ENCODE results near the gene DEPP1. TPM values are rescaled to one million over a fixed set of nuclear protein-coding genes. Genes with fewer than 3 reads are reported as not detected.

Gene DEPP1
- total and polyA plus RNA-seq, 2 experiments from 2014 or later, result 32.3 to 39.3 TPM

GRCh38 chr10:44988957-44989585 lies 10.5 kb upstream of the DEPP1 start:
- Histone ChIP-seq H3K9me3 (ENCODE audit: low read depth) (no peaks in the 10 kb centered on the region), H3K27me3 (no peaks in the 10 kb centered on the region), H3K27ac (no peak overlapping the region), H3K36me3 (peaks cover 2% of the 10 kb centered on the region), H3K4me3 (no peak overlapping the region), H3K4me1 (ENCODE audit: low read depth) (peaks cover 26% of the 10 kb centered on the region)
- DNase-seq (ENCODE audit: low read depth in 1 of 2, low spot score in 1 of 2), result no peak
- no peak for TF ChIP-seq CTCF (IDR thresholded peaks at IDR 0.05; ENCODE audit: low read depth, low read length)

GRCh38 chr10:44986670-44987069 lies 8.1 kb upstream of the DEPP1 start:
- no peak for TF ChIP-seq CTCF (IDR thresholded peaks at IDR 0.05; ENCODE audit: low read depth, low read length)
- no peaks in the 10 kb centered on the region for H3K27me3 ChIP-seq
- peak overlapping the region; percentile 4 for H3K27ac ChIP-seq
- no peaks in the 10 kb centered on the region for H3K36me3 ChIP-seq
- H3K9me3 ChIP-seq (ENCODE audit: low read depth), result no peaks in the 10 kb centered on the region
- H3K4me1 ChIP-seq (ENCODE audit: low read depth), result peaks cover 26% of the 10 kb centered on the region
- peak in 1 of 2 donors; percentile 86 for DNase-seq (ENCODE audit: low read depth in 1 of 2, low spot score in 1 of 2)
- H3K4me3 ChIP-seq, result no peak overlapping the region

GRCh38 chr10:44986179-44986578 lies 7.6 kb upstream of the DEPP1 start:
- no peak for DNase-seq (ENCODE audit: low read depth in 1 of 2, low spot score in 1 of 2)
- peak overlapping the region; percentile 61 for H3K27ac ChIP-seq

GRCh38 chr10:44985175-44985681 lies 6.6 kb upstream of the DEPP1 start:
- Histone ChIP-seq H3K4me3 (no peak overlapping the region), H3K36me3 (no peaks in the 10 kb centered on the region), H3K9me3 (ENCODE audit: low read depth) (no peaks in the 10 kb centered on the region), H3K4me1 (ENCODE audit: low read depth) (peaks cover 38% of the 10 kb centered on the region), H3K27ac (peak overlapping the region; percentile 61), H3K27me3 (no peaks in the 10 kb centered on the region)
- peak in 1 of 2 donors; percentile 40 for DNase-seq (ENCODE audit: low read depth in 1 of 2, low spot score in 1 of 2)
- no peak for TF ChIP-seq CTCF (IDR thresholded peaks at IDR 0.05; ENCODE audit: low read depth, low read length)

More at GRCh38 chr10:44986179-44986578, 7.6 kb upstream of the DEPP1 start:
- Histone ChIP-seq H3K9me3 (ENCODE audit: low read depth) (no peaks in the 10 kb centered on the region), H3K4me1 (ENCODE audit: low read depth) (peaks cover 30% of the 10 kb centered on the region), H3K4me3 (no peak overlapping the region), H3K27me3 (no peaks in the 10 kb centered on the region), H3K36me3 (no peaks in the 10 kb centered on the region)
- TF ChIP-seq CTCF (IDR thresholded peaks at IDR 0.05; ENCODE audit: low read depth, low read length), result no peak

- no peaks in the 10 kb centered on the region for H3K9me3 ChIP-seq (ENCODE audit: low read depth)
- peak overlapping the region; percentile 61 for H3K27ac ChIP-seq
- no peak overlapping the region for H3K4me3 ChIP-seq
- H3K27me3 ChIP-seq, result no peaks in the 10 kb centered on the region
- peaks cover 38% of the 10 kb centered on the region for H3K4me1 ChIP-seq (ENCODE audit: low read depth)
- H3K36me3 ChIP-seq, result no peaks in the 10 kb centered on the region
- TF ChIP-seq CTCF (IDR thresholded peaks at IDR 0.05; ENCODE audit: low read depth, low read length), result no peak
- no peak for DNase-seq (ENCODE audit: low read depth in 1 of 2, low spot score in 1 of 2)
Measured at GRCh38 chr10:44984671-44985101, 6.1 kb upstream of the DEPP1 start.
